Ramos (cell line): ENCODE measurements around the gene KRTAP16-1.

Experiments used
- in situ Hi-C: fragments of 300-500 bp; cut with MboI; formaldehyde crosslinking; loops from one replicate; pipeline ENCODE4 v1.14.3; 2022; ENCODE audit warnings: low sequenced_read_pairs; ENCODE audit not compliant: unreplicated experiment

KRTAP16-1 gene

GRCh38 chr17:41258406-41258805, 50.7 kb downstream of the KRTAP16-1 start:
- in situ Hi-C loops: no loop called here
